ENCODE data around the gene CENPA. TPM values are rescaled to one million over a fixed set of nuclear protein-coding genes. Genes with fewer than 3 reads are reported as not detected.
"Not testable (repeated sequence)": the region's sequence is repeated elsewhere in the genome, so short reads cannot be mapped to it uniquely, and the experiment has no call there.

CENPA gene
- total RNA-seq, 1 experiment from 2014 or later = 42.8 TPM

DNA sequence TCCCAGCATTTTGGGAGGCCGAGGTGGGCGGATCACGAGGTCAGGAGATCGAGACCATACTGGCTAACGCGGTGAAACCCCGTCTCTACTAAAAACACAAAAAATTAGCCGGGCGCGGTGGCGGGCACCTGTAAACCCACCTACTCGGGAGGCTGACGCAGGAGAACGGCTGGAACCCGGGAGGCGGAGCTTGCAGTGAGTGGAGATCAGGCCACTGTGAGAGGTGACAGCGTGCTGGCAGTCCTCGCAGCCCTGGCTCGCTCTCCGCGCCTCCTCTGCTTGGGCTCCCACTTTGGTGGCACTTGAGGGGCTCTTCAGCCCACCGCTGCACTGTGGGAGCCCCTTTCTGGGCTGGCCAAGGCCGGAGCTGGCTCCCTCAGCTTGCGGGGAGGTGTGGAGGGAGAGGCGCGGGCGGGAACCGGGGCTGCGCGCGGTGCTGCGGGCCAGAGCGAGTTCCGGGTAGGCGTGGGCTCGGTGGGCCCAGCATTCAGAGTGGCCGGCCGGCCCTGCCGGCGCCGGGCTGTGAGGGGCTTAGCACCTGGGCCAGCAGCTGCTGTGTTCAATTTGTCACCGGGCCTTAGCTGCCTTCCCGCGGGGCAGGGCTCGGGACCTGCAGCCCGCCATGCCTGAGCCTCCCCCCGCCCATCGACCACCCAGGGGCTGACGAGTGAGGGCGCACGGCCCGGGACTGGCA lies 28.4 kb downstream of the CENPA start:
- H3K36me3 ChIP-seq; H3K27ac ChIP-seq; H3K4me1 ChIP-seq (replicated peaks); H3K9me3 ChIP-seq (replicated peaks); H3K4me3 ChIP-seq: not testable (repeated sequence)
- H3K27me3 ChIP-seq (replicated peaks) = peaks cover 18% of the 10 kb centered on the region
- DNase-seq (ENCODE audit: low read depth in 1 of 2, low spot score in 2 of 2) = peak in 1 of 2 experiments; percentile 38

DNA sequence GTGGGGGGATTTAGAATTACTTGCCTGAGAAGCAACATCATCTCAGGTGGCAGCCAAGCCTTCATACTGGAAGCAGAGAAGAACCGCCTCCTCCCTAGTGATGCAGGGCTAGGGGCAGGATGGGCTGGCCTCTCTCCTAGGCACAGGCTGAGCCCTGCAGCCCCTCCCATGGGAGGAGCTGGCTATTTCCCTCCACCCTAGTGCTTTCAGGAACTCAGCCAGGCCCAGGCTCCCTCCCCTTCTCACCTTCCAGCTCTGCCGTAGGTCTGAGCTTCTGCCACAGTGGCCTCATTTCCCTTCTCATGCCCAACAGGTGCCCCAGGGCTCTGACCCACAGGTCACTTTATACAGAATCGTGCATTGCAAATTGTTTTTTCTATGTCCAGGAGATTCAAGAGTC lies 31.0 kb downstream of the CENPA start:
- no peak for DNase-seq (ENCODE audit: low read depth in 1 of 2, low spot score in 2 of 2)
- peaks cover 36% of the 10 kb centered on the region for H3K27me3 ChIP-seq (replicated peaks)
- no peak overlapping the region for H3K4me3 ChIP-seq
- no peaks in the 10 kb centered on the region for H3K4me1 ChIP-seq (replicated peaks)
- H3K9me3 ChIP-seq (replicated peaks) = no peaks in the 10 kb centered on the region
- no peaks in the 10 kb centered on the region for H3K36me3 ChIP-seq
- H3K27ac ChIP-seq = no peak overlapping the region

DNA sequence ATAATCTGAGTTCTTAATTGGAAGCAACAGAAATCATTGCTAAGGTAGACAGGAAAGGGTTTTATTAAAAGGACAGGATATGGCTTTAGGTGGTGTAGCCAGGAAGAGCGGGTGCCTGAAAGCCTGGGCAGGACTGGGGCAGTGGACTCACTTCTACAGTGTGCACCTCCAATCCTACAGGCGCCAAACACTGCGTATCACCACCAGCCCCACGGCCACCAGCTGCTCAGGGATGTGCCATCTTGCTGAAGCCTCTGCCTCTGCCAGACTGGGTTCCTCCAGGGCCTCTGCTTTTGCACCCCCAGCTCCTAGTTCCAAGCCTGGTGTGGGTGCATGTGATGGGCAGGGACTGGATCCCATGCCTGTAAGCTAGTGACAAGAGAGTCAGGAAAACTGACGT lies 32.4 kb downstream of the CENPA start:
- Histone ChIP-seq H3K27me3 (replicated peaks) (peaks cover 36% of the 10 kb centered on the region), H3K36me3 (no peaks in the 10 kb centered on the region), H3K4me1 (replicated peaks) (no peaks in the 10 kb centered on the region), H3K4me3 (no peak overlapping the region), H3K27ac (no peak overlapping the region), H3K9me3 (replicated peaks) (no peaks in the 10 kb centered on the region)
- DNase-seq (ENCODE audit: low read depth in 1 of 2, low spot score in 2 of 2) = no peak

DNA sequence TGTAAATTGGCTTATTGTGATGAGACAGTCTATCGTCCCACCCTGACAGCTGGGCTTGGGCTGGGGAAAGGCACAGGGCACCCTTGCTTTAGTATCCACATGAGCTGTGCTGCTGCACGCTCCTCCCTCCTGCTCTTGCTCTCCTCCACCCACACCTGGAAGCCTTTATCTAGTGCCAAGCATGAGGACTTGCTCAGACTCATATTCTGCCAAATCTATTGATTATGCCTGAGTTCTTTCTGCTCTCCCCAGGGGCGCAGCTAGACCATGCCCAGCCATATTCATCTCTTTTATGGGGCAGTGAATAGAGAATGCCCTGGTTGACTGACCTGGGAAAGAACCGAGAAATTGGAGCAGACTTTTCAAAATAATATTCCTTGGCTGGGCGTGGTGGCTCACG lies 33.1 kb downstream of the CENPA start:
- no peak for DNase-seq (ENCODE audit: low read depth in 1 of 2, low spot score in 2 of 2)
- no peaks in the 10 kb centered on the region for H3K36me3 ChIP-seq
- H3K27ac ChIP-seq = no peak overlapping the region
- no peak overlapping the region for H3K4me3 ChIP-seq
- no peaks in the 10 kb centered on the region for H3K9me3 ChIP-seq (replicated peaks)
- H3K4me1 ChIP-seq (replicated peaks) = no peaks in the 10 kb centered on the region
- peaks cover 36% of the 10 kb centered on the region for H3K27me3 ChIP-seq (replicated peaks)

DNA sequence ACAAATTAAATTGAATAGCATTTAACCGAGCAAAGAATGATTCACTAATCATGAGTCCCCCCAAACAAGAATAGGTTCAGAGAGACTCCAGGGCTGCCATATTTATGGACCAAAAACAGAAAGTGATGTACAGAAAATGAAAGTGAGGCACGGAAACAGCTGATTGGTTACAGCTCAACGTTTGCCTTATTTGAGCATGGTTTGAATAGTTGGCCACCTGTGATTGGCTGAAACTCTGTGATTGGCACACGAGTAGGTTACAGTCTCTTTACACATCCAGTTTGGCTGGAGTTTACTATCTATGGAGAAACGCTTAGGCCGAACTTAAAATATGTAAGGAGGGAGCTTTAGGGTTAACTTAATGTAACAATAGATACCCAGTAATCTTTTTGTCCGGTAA lies 35.1 kb downstream of the CENPA start:
- H3K9me3 ChIP-seq (replicated peaks) = no peaks in the 10 kb centered on the region
- no peaks in the 10 kb centered on the region for H3K36me3 ChIP-seq
- no peak overlapping the region for H3K27ac ChIP-seq
- H3K27me3 ChIP-seq (replicated peaks) = peaks cover 41% of the 10 kb centered on the region
- no peaks in the 10 kb centered on the region for H3K4me1 ChIP-seq (replicated peaks)
- no peak overlapping the region for H3K4me3 ChIP-seq
- DNase-seq (ENCODE audit: low read depth in 1 of 2, low spot score in 2 of 2) = no peak

DNA sequence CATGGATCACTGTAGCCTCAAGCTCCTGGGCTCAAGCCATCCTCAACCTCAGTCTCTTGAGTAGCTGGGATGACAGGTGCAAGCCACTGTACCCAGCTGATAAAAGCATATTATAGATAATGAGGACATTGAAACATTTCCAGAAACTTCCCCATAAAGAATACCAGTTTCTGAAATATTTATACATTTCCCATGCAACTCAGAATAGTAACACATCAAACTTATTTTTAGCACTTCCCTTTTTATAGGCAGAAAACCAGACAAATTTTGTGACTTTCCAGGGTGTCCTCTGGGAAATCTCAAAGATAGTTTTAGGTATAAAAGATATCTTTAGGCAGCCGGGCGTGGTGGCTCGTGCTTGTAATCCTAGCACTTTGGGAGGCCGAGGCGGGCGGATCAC lies 37.0 kb downstream of the CENPA start:
- Histone ChIP-seq H3K27me3 (replicated peaks) (peaks cover 38% of the 10 kb centered on the region), H3K9me3 (replicated peaks) (no peaks in the 10 kb centered on the region)
- DNase-seq (ENCODE audit: low read depth in 1 of 2, low spot score in 2 of 2) = no peak

DNA sequence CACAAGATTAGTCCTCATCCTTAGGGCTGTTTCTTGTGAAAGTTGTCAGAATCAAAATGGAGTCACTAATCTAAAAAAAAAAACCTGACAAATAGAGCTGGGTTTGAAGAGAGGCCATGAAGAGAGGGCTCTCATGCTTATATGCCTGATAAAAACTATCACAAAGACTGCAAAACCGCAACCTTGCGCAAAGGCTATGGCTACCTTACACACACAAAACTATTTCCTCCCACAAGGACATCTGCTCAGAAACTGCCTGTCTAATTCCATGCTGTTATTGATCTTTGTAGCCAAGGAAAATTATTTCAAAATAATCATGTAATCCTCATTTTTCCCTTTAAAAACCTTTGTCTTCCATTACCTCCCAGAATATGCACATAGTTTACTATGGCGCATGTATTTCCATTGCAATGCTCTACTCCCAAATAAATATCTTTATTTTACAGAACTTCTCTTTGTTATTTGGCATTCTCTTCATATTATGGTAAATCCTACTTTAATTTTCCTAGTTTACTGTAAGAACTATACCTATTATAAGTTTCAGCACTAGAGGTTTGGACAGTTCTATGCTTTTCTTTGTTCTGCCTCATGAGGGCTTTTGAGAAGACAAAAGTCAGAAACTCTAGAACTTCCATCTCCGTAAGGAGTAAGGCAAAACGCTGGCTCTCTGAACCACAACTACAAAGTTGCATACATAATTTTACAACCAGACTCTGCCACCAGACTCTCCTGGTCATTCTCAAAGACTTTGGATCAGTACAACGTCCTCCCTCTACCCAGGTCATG lies 52.5 kb downstream of the CENPA start:
- H3K27me3 ChIP-seq (replicated peaks) = peaks cover 43% of the 10 kb centered on the region
- no peak for DNase-seq (ENCODE audit: low read depth in 1 of 2, low spot score in 2 of 2)
- no peaks in the 10 kb centered on the region for H3K9me3 ChIP-seq (replicated peaks)
- H3K4me3 ChIP-seq = no peak overlapping the region
- H3K36me3 ChIP-seq = no peaks in the 10 kb centered on the region
- no peak overlapping the region for H3K27ac ChIP-seq
- H3K4me1 ChIP-seq (replicated peaks) = no peaks in the 10 kb centered on the region

More for the DNA sequence above, 37.0 kb downstream of the CENPA start:
- Histone ChIP-seq H3K4me3 (no peak overlapping the region), H3K36me3 (no peaks in the 10 kb centered on the region), H3K27ac (no peak overlapping the region), H3K4me1 (replicated peaks) (no peaks in the 10 kb centered on the region)

DNA sequence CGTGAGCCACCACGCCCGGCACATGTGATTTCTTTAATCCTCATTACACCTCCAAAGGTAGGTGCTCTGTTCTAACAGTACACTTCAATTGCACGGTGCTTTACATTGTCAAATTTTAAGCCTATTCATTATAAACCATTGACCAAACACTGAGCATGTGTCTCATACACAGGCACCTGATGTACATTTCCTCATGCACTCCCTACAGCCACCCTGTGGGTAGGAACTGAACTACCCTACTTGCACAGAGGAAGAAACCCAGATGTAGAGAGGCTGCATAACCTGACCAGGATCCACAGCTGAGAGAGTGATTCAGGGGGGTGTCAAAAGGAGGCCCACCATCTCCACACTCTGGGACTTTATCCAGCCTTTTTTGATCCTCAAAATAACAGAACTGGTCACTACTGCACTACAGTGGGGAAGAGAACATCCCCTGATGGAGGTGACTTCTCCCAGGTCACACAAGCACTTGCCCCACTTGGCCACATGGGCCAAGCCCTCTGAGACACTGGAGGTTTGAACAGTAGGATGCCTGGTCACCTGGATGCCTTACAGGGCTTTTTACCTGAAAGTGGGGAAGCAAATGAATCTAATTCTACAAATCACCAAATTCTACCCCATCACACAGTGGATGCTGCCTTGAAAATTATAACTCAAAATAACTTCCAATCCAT lies 55.2 kb downstream of the CENPA start:
- H3K27ac ChIP-seq = no peak overlapping the region
- no peaks in the 10 kb centered on the region for H3K9me3 ChIP-seq (replicated peaks)
- H3K27me3 ChIP-seq (replicated peaks) = peaks cover 50% of the 10 kb centered on the region
- no peak overlapping the region for H3K4me3 ChIP-seq
- no peaks in the 10 kb centered on the region for H3K4me1 ChIP-seq (replicated peaks)
- no peaks in the 10 kb centered on the region for H3K36me3 ChIP-seq
- DNase-seq (ENCODE audit: low read depth in 1 of 2, low spot score in 2 of 2) = no peak

DNA sequence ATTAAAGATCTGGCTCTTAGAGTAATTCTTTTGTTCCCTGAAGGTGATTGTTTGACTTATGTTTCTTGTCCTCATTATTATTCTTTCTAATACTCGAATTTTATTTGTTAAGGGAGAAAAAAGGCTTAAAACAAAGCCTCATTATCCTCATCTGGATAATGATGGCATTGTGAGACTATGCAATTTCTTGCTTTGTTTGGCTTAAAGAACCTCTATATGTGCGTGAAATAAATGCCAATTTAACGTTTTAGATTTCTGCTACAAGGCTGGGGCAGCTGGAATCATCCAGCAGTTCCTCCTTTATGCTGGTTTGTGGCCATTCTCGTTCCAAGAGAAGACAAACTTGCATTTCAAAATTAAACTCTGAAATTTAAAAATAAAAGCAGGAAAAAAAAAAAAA lies 57.2 kb downstream of the CENPA start:
- H3K27ac ChIP-seq = no peak overlapping the region
- H3K36me3 ChIP-seq = no peaks in the 10 kb centered on the region
- no peak overlapping the region for H3K4me3 ChIP-seq
- H3K9me3 ChIP-seq (replicated peaks) = no peaks in the 10 kb centered on the region
- no peak for DNase-seq (ENCODE audit: low read depth in 1 of 2, low spot score in 2 of 2)
- H3K4me1 ChIP-seq (replicated peaks) = peaks cover 6% of the 10 kb centered on the region
- H3K27me3 ChIP-seq (replicated peaks) = peaks cover 61% of the 10 kb centered on the region

Other genes with a start within 250 kb of the CENPA start
- not detected in 2 replicates for gene CIB4, start 144.7 kb upstream of the CENPA start, total RNA-seq (2014; rRNA removed; shearing (Covaris generic))
- not detected in 2 replicates for gene KCNK3, start 93.3 kb upstream of the CENPA start, total RNA-seq (2014; rRNA removed; shearing (Covaris generic))
- 35.9 and 55.2 TPM in 2 replicates for gene SLC35F6, start 21.8 kb upstream of the CENPA start, total RNA-seq (2014; rRNA removed; shearing (Covaris generic))
- not detected in 2 replicates for gene DPYSL5, start 62.1 kb downstream of the CENPA start, total RNA-seq (2014; rRNA removed; shearing (Covaris generic))
- gene MAPRE3, start 184.6 kb downstream of the CENPA start, total RNA-seq (2014; rRNA removed; shearing (Covaris generic)) = 0.50 and 3.3 TPM in 2 replicates
- gene TMEM214, start 246.9 kb downstream of the CENPA start, total RNA-seq (2014; rRNA removed; shearing (Covaris generic)) = 52.4 and 57.3 TPM in 2 replicates